ENCODE data around the gene PTGES2. TPM values are rescaled to one million over a fixed set of nuclear protein-coding genes. Genes with fewer than 3 reads are reported as not detected.

Gene PTGES2
- total and polyA plus RNA-seq, 2 of the 13 experiments (the other 11 are each of a cell fraction or from before 2014, with no cell fraction given): 63.7 to 79.8 TPM

DNA sequence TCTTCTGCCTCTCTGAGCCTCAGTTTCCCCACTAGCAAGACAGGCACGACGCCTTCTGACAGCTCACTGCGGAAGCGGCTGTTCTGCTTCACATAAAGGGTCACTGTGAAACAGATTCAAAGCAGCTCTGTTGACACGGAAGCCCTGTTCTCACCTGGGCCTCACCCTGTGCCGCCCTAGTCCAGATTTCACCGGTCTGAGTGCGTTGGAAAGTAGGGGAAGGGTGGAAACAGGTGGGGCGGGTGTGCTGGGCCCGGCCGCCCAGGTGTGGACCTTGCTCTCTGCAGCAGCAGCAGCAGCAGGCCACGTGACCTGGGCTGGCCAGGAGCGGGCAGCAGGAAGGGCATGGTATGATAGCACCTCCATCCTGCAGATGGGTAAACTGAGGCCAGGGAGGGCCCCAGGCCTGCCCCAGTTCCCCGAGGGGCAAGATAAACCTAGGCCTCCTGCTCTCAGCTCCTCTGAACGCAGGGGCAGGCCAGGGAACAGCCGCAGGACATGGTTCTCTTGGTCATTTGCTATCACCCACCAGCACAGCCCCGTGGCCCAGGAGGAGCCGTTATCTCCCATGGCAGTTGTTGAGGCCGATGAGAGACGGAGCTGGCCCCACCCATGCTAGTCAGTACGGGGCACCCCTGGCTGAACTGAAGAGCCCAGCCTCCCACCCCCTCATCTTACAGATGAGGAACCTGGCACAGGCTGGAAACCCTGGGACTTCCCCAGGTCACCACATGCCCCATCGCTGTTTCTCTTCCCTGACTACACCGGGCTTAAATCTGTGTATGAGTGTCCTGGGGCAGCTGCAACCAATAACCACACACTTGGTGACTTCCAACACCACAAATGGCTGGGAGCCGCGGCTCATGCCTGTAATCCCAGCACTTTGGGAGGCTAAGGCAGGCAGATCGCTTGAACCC lies 12.1 kb downstream of the PTGES2 start (continued):
- TF ChIP-seq, protein P1, sequence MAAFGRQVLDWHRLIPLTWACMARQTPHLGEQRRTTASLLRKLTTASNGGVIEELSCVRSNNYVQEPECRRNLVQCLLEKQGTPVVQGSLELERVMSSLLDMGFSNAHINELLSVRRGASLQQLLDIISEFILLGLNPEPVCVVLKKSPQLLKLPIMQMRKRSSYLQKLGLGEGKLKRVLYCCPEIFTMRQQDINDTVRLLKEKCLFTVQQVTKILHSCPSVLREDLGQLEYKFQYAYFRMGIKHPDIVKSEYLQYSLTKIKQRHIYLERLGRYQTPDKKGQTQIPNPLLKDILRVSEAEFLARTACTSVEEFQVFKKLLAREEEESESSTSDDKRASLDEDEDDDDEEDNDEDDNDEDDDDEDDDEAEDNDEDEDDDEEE (CRISPR knock-in tag; IDR thresholded peaks at IDR 0.05): peak; percentile 74; the same call in 1 of the 2 replicates
- TF ChIP-seq HNRNPLL (IDR thresholded peaks at IDR 0.05; ENCODE audit: low read depth, low read length, poor library complexity, severe bottlenecking) (peak; percentile 50), EP300 (IDR thresholded peaks at IDR 0.05; ENCODE audit: low read depth in 2 of 2, low read length in 2 of 2) (peak in 1 of 2 experiments; percentile 90; a peak in 2 of 4 replicates), EP300 (CRISPR knock-in tag; IDR thresholded peaks at IDR 0.05; ENCODE audit: borderline replicate concordance) (peak; percentile 90), IRX3 (CRISPR knock-in tag; IDR thresholded peaks at IDR 0.05; ENCODE audit: borderline replicate concordance, low read depth) (no peak), ZNF546 (CRISPR knock-in tag; conservative IDR thresholded peaks at IDR 0.05) (peak; percentile 73; the same call in 1 of the 2 replicates), ZNF383 (CRISPR knock-in tag; IDR thresholded peaks at IDR 0.05; ENCODE audit: borderline replicate concordance) (peak; percentile 63; the same call in 1 of the 2 replicates), ZNF616 (CRISPR knock-in tag; IDR thresholded peaks at IDR 0.05; ENCODE audit: low read depth) (no peak), GFI1 (CRISPR knock-in tag; IDR thresholded peaks at IDR 0.05; ENCODE audit: borderline replicate concordance) (peak; percentile 97), ZNF230 (CRISPR knock-in tag; IDR thresholded peaks at IDR 0.05) (peak; percentile 81; the same call in 1 of the 2 replicates), ZNF224 (CRISPR knock-in tag; IDR thresholded peaks at IDR 0.05) (peak; percentile 73; the same call in 1 of the 2 replicates), FOSL2 (CRISPR knock-in tag; IDR thresholded peaks at IDR 0.05) (peak; percentile 62), MIXL1 (CRISPR knock-in tag; IDR thresholded peaks at IDR 0.05) (peak; percentile 85)
- TF ChIP-seq, protein P2, sequence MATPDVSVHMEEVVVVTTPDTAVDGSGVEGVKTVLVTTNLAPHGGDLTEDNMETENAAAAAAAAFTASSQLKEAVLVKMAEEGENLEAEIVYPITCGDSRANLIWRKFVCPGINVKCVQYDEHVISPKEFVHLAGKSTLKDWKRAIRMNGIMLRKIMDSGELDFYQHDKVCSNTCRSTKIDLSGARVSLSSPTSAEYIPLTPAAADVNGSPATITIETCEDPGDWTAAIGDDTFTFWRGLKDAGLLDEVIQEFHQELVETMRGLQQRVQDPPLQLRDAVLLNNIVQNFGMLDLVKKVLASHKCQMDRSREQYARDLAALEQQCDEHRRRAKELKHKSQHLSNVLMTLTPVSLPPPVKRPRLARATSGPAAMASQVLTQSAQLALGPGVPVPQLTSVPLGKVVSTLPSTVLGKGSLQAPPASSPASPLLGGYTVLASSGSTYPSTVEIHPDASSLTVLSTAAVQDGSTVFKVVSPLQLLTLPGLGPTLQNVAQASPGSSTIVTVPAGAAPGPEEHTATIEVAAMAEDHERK (CRISPR knock-in tag; IDR thresholded peaks at IDR 0.05; ENCODE audit: low read depth): no peak
- TF ChIP-seq, protein P3, sequence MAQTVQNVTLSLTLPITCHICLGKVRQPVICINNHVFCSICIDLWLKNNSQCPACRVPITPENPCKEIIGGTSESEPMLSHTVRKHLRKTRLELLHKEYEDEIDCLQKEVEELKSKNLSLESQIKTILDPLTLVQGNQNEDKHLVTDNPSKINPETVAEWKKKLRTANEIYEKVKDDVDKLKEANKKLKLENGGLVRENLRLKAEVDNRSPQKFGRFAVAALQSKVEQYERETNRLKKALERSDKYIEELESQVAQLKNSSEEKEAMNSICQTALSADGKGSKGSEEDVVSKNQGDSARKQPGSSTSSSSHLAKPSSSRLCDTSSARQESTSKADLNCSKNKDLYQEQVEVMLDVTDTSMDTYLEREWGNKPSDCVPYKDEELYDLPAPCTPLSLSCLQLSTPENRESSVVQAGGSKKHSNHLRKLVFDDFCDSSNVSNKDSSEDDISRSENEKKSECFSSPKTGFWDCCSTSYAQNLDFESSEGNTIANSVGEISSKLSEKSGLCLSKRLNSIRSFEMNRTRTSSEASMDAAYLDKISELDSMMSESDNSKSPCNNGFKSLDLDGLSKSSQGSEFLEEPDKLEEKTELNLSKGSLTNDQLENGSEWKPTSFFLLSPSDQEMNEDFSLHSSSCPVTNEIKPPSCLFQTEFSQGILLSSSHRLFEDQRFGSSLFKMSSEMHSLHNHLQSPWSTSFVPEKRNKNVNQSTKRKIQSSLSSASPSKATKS (CRISPR knock-in tag; IDR thresholded peaks at IDR 0.05): no peak
- TF ChIP-seq, protein P4, sequence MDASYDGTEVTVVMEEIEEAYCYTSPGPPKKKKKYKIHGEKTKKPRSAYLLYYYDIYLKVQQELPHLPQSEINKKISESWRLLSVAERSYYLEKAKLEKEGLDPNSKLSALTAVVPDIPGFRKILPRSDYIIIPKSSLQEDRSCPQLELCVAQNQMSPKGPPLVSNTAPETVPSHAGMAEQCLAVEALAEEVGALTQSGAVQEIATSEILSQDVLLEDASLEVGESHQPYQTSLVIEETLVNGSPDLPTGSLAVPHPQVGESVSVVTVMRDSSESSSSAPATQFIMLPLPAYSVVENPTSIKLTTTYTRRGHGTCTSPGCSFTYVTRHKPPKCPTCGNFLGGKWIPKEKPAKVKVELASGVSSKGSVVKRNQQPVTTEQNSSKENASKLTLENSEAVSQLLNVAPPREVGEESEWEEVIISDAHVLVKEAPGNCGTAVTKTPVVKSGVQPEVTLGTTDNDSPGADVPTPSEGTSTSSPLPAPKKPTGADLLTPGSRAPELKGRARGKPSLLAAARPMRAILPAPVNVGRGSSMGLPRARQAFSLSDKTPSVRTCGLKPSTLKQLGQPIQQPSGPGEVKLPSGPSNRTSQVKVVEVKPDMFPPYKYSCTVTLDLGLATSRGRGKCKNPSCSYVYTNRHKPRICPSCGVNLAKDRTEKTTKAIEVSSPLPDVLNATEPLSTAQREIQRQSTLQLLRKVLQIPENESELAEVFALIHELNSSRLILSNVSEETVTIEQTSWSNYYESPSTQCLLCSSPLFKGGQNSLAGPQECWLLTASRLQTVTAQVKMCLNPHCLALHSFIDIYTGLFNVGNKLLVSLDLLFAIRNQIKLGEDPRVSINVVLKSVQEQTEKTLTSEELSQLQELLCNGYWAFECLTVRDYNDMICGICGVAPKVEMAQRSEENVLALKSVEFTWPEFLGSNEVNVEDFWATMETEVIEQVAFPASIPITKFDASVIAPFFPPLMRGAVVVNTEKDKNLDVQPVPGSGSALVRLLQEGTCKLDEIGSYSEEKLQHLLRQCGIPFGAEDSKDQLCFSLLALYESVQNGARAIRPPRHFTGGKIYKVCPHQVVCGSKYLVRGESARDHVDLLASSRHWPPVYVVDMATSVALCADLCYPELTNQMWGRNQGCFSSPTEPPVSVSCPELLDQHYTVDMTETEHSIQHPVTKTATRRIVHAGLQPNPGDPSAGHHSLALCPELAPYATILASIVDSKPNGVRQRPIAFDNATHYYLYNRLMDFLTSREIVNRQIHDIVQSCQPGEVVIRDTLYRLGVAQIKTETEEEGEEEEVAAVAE (CRISPR knock-in tag; IDR thresholded peaks at IDR 0.05; ENCODE audit: borderline replicate concordance): 0 out of 2 replicates have a peak, but pooled peaks have one; percentile 58
- TF ChIP-seq, protein P5, sequence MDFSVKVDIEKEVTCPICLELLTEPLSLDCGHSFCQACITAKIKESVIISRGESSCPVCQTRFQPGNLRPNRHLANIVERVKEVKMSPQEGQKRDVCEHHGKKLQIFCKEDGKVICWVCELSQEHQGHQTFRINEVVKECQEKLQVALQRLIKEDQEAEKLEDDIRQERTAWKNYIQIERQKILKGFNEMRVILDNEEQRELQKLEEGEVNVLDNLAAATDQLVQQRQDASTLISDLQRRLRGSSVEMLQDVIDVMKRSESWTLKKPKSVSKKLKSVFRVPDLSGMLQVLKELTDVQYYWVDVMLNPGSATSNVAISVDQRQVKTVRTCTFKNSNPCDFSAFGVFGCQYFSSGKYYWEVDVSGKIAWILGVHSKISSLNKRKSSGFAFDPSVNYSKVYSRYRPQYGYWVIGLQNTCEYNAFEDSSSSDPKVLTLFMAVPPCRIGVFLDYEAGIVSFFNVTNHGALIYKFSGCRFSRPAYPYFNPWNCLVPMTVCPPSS (IDR thresholded peaks at IDR 0.05): no peak
